Measurements from ENCODE around the gene PCCA.

DNA sequence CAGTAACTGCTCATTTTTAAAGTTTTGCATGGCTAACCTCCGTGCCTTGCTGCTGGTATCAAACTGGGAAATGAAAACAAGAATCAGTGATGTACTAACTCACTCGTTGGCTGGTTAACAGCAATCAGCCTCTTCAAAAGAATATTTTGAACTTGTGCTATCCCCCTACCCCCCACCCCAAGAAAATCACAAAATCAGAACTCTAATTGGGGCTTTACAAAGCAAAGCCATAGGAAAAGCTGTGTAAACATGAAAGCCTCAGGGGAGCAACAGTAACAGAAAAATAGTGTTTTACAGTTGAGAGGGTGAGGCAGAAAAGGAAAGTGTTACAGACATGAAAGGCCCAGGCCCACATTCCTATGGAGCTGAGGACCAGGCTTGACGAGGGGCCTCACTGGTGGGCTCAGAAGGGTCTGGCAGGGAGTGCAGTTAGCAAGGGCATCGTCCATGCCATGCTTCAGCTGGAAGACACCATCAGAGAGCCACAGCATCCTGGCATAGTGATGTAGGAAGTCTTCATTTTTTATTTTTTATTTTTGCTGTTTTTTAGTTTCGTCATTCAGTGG, 217.6 kb downstream of the PCCA start:
- TF ChIP-seq POLR2A (IDR thresholded peaks at IDR 0.05; ENCODE audit: low read length) = no peak
- TF ChIP-seq, protein P1, sequence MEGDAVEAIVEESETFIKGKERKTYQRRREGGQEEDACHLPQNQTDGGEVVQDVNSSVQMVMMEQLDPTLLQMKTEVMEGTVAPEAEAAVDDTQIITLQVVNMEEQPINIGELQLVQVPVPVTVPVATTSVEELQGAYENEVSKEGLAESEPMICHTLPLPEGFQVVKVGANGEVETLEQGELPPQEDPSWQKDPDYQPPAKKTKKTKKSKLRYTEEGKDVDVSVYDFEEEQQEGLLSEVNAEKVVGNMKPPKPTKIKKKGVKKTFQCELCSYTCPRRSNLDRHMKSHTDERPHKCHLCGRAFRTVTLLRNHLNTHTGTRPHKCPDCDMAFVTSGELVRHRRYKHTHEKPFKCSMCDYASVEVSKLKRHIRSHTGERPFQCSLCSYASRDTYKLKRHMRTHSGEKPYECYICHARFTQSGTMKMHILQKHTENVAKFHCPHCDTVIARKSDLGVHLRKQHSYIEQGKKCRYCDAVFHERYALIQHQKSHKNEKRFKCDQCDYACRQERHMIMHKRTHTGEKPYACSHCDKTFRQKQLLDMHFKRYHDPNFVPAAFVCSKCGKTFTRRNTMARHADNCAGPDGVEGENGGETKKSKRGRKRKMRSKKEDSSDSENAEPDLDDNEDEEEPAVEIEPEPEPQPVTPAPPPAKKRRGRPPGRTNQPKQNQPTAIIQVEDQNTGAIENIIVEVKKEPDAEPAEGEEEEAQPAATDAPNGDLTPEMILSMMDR (IDR thresholded peaks at IDR 0.05) = no peak
- TF ChIP-seq PHF8 (IDR thresholded peaks at IDR 0.05; ENCODE audit: borderline replicate concordance, low read depth) = no peak
- TF ChIP-seq, protein P2, sequence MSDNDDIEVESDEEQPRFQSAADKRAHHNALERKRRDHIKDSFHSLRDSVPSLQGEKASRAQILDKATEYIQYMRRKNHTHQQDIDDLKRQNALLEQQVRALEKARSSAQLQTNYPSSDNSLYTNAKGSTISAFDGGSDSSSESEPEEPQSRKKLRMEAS (IDR thresholded peaks at IDR 0.05) = no peak
- no peak for TF ChIP-seq ZFP36 (IDR thresholded peaks at IDR 0.05; ENCODE audit: borderline replicate concordance, partially characterized antibody)
- no peak for TF ChIP-seq MAFK (IDR thresholded peaks at IDR 0.05; ENCODE audit: partially characterized antibody)
- TF ChIP-seq USF2 (IDR thresholded peaks at IDR 0.05) = no peak
- no peak for TF ChIP-seq JUN (IDR thresholded peaks at IDR 0.05)
- TF ChIP-seq ELK1 (IDR thresholded peaks at IDR 0.05; ENCODE audit: low read depth, low read length) = no peak
- no peak for TF ChIP-seq CHD2 (IDR thresholded peaks at IDR 0.05; ENCODE audit: low read length, partially characterized antibody)
- TF ChIP-seq CEBPB (IDR thresholded peaks at IDR 0.05) = no peak
- no peak for TF ChIP-seq TP53 (CRISPR knock-in tag; IDR thresholded peaks at IDR 0.05)
- TF ChIP-seq ZC3H11A (IDR thresholded peaks at IDR 0.05) = no peak
- no peak for TF ChIP-seq RCOR1 (IDR thresholded peaks at IDR 0.05; ENCODE audit: low read depth, low read length)

Data from A549 (cell line).